Fibroblast of villous mesenchyme (primary cell): ENCODE results near the gene WDFY4. TPM values are rescaled to one million over a fixed set of nuclear protein-coding genes. Genes with fewer than 3 reads are reported as not detected.

Experiments used
- DNase-seq: peaks from one replicate; pipeline ENCODE4 v3.0.0-alpha.2; 2010; ENCODE audit warnings: low read depth
- H3K4me3 ChIP-seq: 2 replicates; pipeline ENCODE4 v1.5.1; 2011; ENCODE audit warnings: low read depth, mild to moderate bottlenecking, low read length
- CTCF ChIP-seq: IDR thresholded peaks from 2 replicates; pipeline ENCODE4 v1.5.1; 2012; ENCODE audit warnings: low read depth, mild to moderate bottlenecking, low read length; ENCODE audit not compliant: insufficient read depth
- total RNA-seq: library from RNA; depleted of rRNA; stranded (reverse); fragments of >200 nt; gene quantifications from 2 replicates; pipeline ENCODE4 v1.2.3, GENCODE V29; 2012

The WDFY4 gene
- total RNA-seq, 1 donor = not detected

- no peak for TF ChIP-seq CTCF
- DNase-seq = no peak
- H3K4me3 ChIP-seq = no peak overlapping the region
These were observed 6.6 kb upstream of the WDFY4 start for GRCh38 chr10:48678041-48678440.

- TF ChIP-seq CTCF = no peak
- no peak overlapping the region for H3K4me3 ChIP-seq
- no peak for DNase-seq
These were observed 2.9 kb upstream of the WDFY4 start for GRCh38 chr10:48681740-48682139.

GRCh38 chr10:48682265-48682664 is 2.4 kb upstream of the WDFY4 start:
- no peak for TF ChIP-seq CTCF
- no peak for DNase-seq
- H3K4me3 ChIP-seq = no peak overlapping the region

GRCh38 chr10:48683424-48683823 is 1.2 kb upstream of the WDFY4 start:
- TF ChIP-seq CTCF = no peak
- no peak for DNase-seq

GRCh38 chr10:48683868-48684267 is 805 bp upstream of the WDFY4 start:
- H3K4me3 ChIP-seq = no peak overlapping the region
- no peak for TF ChIP-seq CTCF
- DNase-seq = no peak

More at GRCh38 chr10:48683424-48683823, 1.2 kb upstream of the WDFY4 start:
- H3K4me3 ChIP-seq = no peak overlapping the region

GRCh38 chr10:48684463-48684791 is 246 bp upstream of the WDFY4 start:
- no peak overlapping the region for H3K4me3 ChIP-seq
- no peak for TF ChIP-seq CTCF
- no peak for DNase-seq

- DNase-seq = no peak
- TF ChIP-seq CTCF = no peak
- no peak overlapping the region for H3K4me3 ChIP-seq
These were observed 1.1 kb downstream of the WDFY4 start for GRCh38 chr10:48685731-48686130.
